H9 (cell line): ENCODE measurements around the gene EDN3. TPM values are rescaled to one million over a fixed set of nuclear protein-coding genes. Genes with fewer than 3 reads are reported as not detected.

Source experiments
- DNase-seq: peaks from one replicate; pipeline ENCODE4 v3.0.0-alpha.2; 2017
- H2AFZ ChIP-seq: one replicate; pipeline ENCODE4 v1.6.1; 2013; ENCODE audit warnings: mild to moderate bottlenecking, low read length, control low read depth, moderate library complexity
- H2AK5ac ChIP-seq: 2 replicates; pipeline ENCODE4 v1.6.1; 2013; ENCODE audit warnings: low read length, control low read depth, mixed read lengths; ENCODE audit not compliant: insufficient read length
- H2BK120ac ChIP-seq: one replicate; pipeline ENCODE4 v1.6.1; 2013; ENCODE audit warnings: low read depth, mild to moderate bottlenecking, low read length, control low read depth, inconsistent platforms; ENCODE audit not compliant: poor library complexity, severe bottlenecking
- H2BK12ac ChIP-seq: 2 replicates; pipeline ENCODE4 v1.6.1; 2013; ENCODE audit warnings: low read length, control low read depth, mixed read lengths, low read depth; ENCODE audit not compliant: insufficient read length
- H2BK15ac ChIP-seq: 2 replicates; pipeline ENCODE4 v1.6.1; 2013; ENCODE audit warnings: low read depth, low read length, control low read depth
- H2BK20ac ChIP-seq: one replicate; pipeline ENCODE4 v1.6.1; 2013; ENCODE audit warnings: low read depth, mild to moderate bottlenecking, low read length, control low read depth, inconsistent platforms; ENCODE audit not compliant: poor library complexity, severe bottlenecking
- H2BK5ac ChIP-seq: 2 replicates; pipeline ENCODE4 v1.6.1; 2013; ENCODE audit warnings: low read length, control low read depth, mixed read lengths; ENCODE audit not compliant: insufficient read length
- H3K14ac ChIP-seq: 2 replicates; pipeline ENCODE4 v1.6.1; 2013; ENCODE audit warnings: low read length, control low read depth; ENCODE audit not compliant: insufficient read depth
- H3K18ac ChIP-seq: 2 replicates; pipeline ENCODE4 v1.6.1; 2013; ENCODE audit warnings: low read depth, mild to moderate bottlenecking, mixed read lengths, low read length, control low read depth; ENCODE audit not compliant: insufficient read length
- H3K23ac ChIP-seq: 2 replicates; pipeline ENCODE4 v1.6.1; 2013; ENCODE audit warnings: low read length, control low read depth, mixed read lengths, low read depth; ENCODE audit not compliant: insufficient read length
- H3K23me2 ChIP-seq: 2 replicates; pipeline ENCODE4 v1.6.1; 2013; ENCODE audit warnings: low read depth, mild to moderate bottlenecking, mixed read lengths, low read length, control low read depth; ENCODE audit not compliant: insufficient read length, poor library complexity, severe bottlenecking
- H3K27ac ChIP-seq: 2 replicates; pipeline ENCODE4 v1.5.1; 2013; ENCODE audit warnings: low read length, control low read depth, mixed read lengths, low read depth; ENCODE audit not compliant: insufficient read length
- H3K27me3 ChIP-seq: 2 replicates; pipeline ENCODE4 v1.6.1; 2013; ENCODE audit warnings: low read length, control low read depth, inconsistent platforms; ENCODE audit not compliant: insufficient read depth
- H3K4ac ChIP-seq: 2 replicates; pipeline ENCODE4 v1.6.1; 2013; ENCODE audit warnings: low read depth, mild to moderate bottlenecking, control low read depth, inconsistent platforms, low read length, moderate library complexity
- H3K4me1 ChIP-seq: 2 replicates; pipeline ENCODE4 v1.6.1; 2013; ENCODE audit warnings: low read length, control low read depth, inconsistent platforms; ENCODE audit not compliant: insufficient read depth
- H3K4me2 ChIP-seq: 2 replicates; pipeline ENCODE4 v1.6.1; 2013; ENCODE audit warnings: low read length, control low read depth, mixed read lengths; ENCODE audit not compliant: insufficient read length, insufficient read depth
- H3K56ac ChIP-seq: 2 replicates; pipeline ENCODE4 v1.6.1; 2013; ENCODE audit warnings: low read depth, mild to moderate bottlenecking, mixed read lengths, low read length, control low read depth; ENCODE audit not compliant: insufficient read length
- H3K79me1 ChIP-seq: 2 replicates; pipeline ENCODE4 v1.6.1; 2013; ENCODE audit warnings: low read depth, mild to moderate bottlenecking, moderate library complexity, low read length, control low read depth, inconsistent platforms; ENCODE audit not compliant: insufficient read depth, poor library complexity, severe bottlenecking
- H3K79me2 ChIP-seq: 2 replicates; pipeline ENCODE4 v1.6.1; 2013; ENCODE audit warnings: low read length, control low read depth, inconsistent platforms; ENCODE audit not compliant: insufficient read depth
- H3K9ac ChIP-seq: 2 replicates; pipeline ENCODE4 v1.6.1; 2013; ENCODE audit warnings: low read length, control low read depth, mixed read lengths; ENCODE audit not compliant: insufficient read length; ENCODE audit errors: extremely low read depth
- H3K9me3 ChIP-seq: one replicate; pipeline ENCODE4 v1.6.1; 2013; ENCODE audit warnings: low read depth, low read length, inconsistent platforms; ENCODE audit not compliant: control insufficient read depth
- H3T11ph ChIP-seq: one replicate; pipeline ENCODE4 v1.6.1; 2013; ENCODE audit warnings: mild to moderate bottlenecking, low read length, control low read depth, inconsistent platforms
- H4K20me1 ChIP-seq: one replicate; pipeline ENCODE4 v1.6.1; 2013; ENCODE audit not compliant: control insufficient read depth, insufficient read length, insufficient read depth
- H4K5ac ChIP-seq: 2 replicates; pipeline ENCODE4 v1.6.1; 2013; ENCODE audit warnings: low read depth, mild to moderate bottlenecking, mixed read lengths, low read length, control low read depth; ENCODE audit not compliant: insufficient read length
- H4K8ac ChIP-seq: replicated peaks from 2 replicates; pipeline ENCODE4 v1.6.1; 2013; ENCODE audit warnings: low read length, control low read depth, mixed read lengths, low read depth; ENCODE audit not compliant: insufficient read length
- H4K91ac ChIP-seq: 2 replicates; pipeline ENCODE4 v1.6.1; 2013; ENCODE audit warnings: low read depth, mild to moderate bottlenecking, moderate library complexity, mixed read lengths, low read length, control low read depth; ENCODE audit not compliant: insufficient read length
- H3K27ac Mint-ChIP-seq, 3 experiments: 2 replicates in 2 of 3; 3 replicates in 1 of 3; pipeline ENCODE4 v1.8.0; 2020 to 2021; ENCODE audit warnings: mixed read lengths in 3 of 3, mild to moderate bottlenecking in 1 of 3, moderate library complexity in 1 of 3
- H3K27me3 Mint-ChIP-seq: 2 replicates; pipeline ENCODE4 v1.8.0; 2021; ENCODE audit warnings: low read depth, mild to moderate bottlenecking, moderate library complexity, mixed read lengths
- H3K36me3 Mint-ChIP-seq, 3 experiments: 2 replicates in 2 of 3; 3 replicates in 1 of 3; pipeline ENCODE4 v1.8.0; 2020 to 2021; ENCODE audit warnings: low read depth in 3 of 3, mixed read lengths in 3 of 3; ENCODE audit not compliant: insufficient read depth in 1 of 3
- H3K4me1 Mint-ChIP-seq, 2 experiments: 2 replicates each; pipeline ENCODE4 v1.8.0; 2020; ENCODE audit warnings: mixed read lengths in 2 of 2
- H3K4me3 Mint-ChIP-seq, 2 experiments: 2 replicates in 1 of 2; 3 replicates in 1 of 2; pipeline ENCODE4 v1.8.0; 2020 to 2021; ENCODE audit warnings: mild to moderate bottlenecking in 2 of 2, mixed read lengths in 2 of 2, moderate library complexity in 1 of 2
- H3K9me3 Mint-ChIP-seq, 2 experiments: 2 replicates in 1 of 2; 3 replicates in 1 of 2; pipeline ENCODE4 v1.8.0; 2020; ENCODE audit warnings: mild to moderate bottlenecking in 2 of 2, mixed read lengths in 2 of 2, moderate library complexity in 1 of 2
- WGBS: extraction: QIAGEN DNeasy Blood & Tissue Kit; methylation state at CpG from one replicate; pipeline ENCODE4 v1.1.7; 2013; ENCODE audit warnings: missing lambda C conversion rate, low lambda C conversion rate, mixed read lengths; ENCODE audit not compliant: insufficient read length; ENCODE audit errors: extremely low coverage; 5-methylcytosine and 5-hydroxymethylcytosine counted together
- total RNA-seq: library from RNA; stranded (reverse); gene quantifications from 2 replicates; pipeline ENCODE4 v1.2.1, GENCODE V29; 2021
- TF ChIP-seq, protein P1 (sequence below): fragments of 200-600 bp; sonication (generic); conservative IDR thresholded peaks from 3 replicates; pipeline ENCODE4 v1.8.0; 2021; ENCODE audit warnings: antibody characterized with exemption, mild to moderate bottlenecking

The EDN3 gene
- total RNA-seq, 1 experiment from 2014 or later, result 0.20 TPM

GRCh38 chr20:59253325-59253724, 47.1 kb upstream of the EDN3 start:
- Histone ChIP-seq H2AFZ (no peak overlapping the region), H3K4me2 (no peak overlapping the region), H2BK5ac (no peak overlapping the region), H3K4ac (no peak overlapping the region), H4K91ac (no peak overlapping the region), H4K5ac (no peak overlapping the region), H4K20me1 (no peaks in the 10 kb centered on the region), H2BK12ac (no peak overlapping the region), H3K79me2 (no peaks in the 10 kb centered on the region), H3K27ac (no peak overlapping the region), H3K9ac (no peak overlapping the region), H2BK20ac (no peak overlapping the region), H3K23ac (no peak overlapping the region), H2BK120ac (no peak overlapping the region), H3K4me1 (no peaks in the 10 kb centered on the region), H3K79me1 (no peaks in the 10 kb centered on the region), H3K27me3 (no peaks in the 10 kb centered on the region), H3T11ph (no peak overlapping the region), H3K9me3 (no peaks in the 10 kb centered on the region), H2BK15ac (no peak overlapping the region), H3K18ac (no peak overlapping the region), H3K56ac (no peak overlapping the region), H2AK5ac (no peak overlapping the region), H3K23me2 (no peaks in the 10 kb centered on the region), H4K8ac (no peak overlapping the region), H3K14ac (no peak overlapping the region)
- no peak for DNase-seq
- no peaks in the 10 kb centered on the region; a peak in 1 of 5 replicates for H3K9me3 Mint-ChIP-seq
- TF ChIP-seq, protein P1, sequence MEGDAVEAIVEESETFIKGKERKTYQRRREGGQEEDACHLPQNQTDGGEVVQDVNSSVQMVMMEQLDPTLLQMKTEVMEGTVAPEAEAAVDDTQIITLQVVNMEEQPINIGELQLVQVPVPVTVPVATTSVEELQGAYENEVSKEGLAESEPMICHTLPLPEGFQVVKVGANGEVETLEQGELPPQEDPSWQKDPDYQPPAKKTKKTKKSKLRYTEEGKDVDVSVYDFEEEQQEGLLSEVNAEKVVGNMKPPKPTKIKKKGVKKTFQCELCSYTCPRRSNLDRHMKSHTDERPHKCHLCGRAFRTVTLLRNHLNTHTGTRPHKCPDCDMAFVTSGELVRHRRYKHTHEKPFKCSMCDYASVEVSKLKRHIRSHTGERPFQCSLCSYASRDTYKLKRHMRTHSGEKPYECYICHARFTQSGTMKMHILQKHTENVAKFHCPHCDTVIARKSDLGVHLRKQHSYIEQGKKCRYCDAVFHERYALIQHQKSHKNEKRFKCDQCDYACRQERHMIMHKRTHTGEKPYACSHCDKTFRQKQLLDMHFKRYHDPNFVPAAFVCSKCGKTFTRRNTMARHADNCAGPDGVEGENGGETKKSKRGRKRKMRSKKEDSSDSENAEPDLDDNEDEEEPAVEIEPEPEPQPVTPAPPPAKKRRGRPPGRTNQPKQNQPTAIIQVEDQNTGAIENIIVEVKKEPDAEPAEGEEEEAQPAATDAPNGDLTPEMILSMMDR, result no peak
- no peak overlapping the region for H3K27ac Mint-ChIP-seq
- no peak overlapping the region for H3K4me3 Mint-ChIP-seq
- H3K4me1 Mint-ChIP-seq, result peaks cover 4 to 6% of the 10 kb centered on the region in 2 experiments; a peak in 2 of 4 replicates
- H3K36me3 Mint-ChIP-seq, result no peaks in the 10 kb centered on the region
- peaks cover 78% of the 10 kb centered on the region for H3K27me3 Mint-ChIP-seq
- WGBS, result no CpG with 5 or more reads among the region's 6 CpGs
